COLO668 (cell line): ENCODE data around the gene YTHDF2.

ENCODE experiments used
- DNase-seq: peaks from one replicate; lab custom pipeline; 2025; ENCODE audit not compliant: unreplicated experiment; lab: John Stamatoyannopoulos, UW

YTHDF2 gene

GRCh38 chr1:28796352-28797211 is 59.8 kb downstream of the YTHDF2 start:
- DNase-seq: peak; percentile 36

- no peak for DNase-seq
Observed at GRCh38 chr1:28800324-28800723, 63.6 kb downstream of the YTHDF2 start.

GRCh38 chr1:28801461-28801860 is 64.7 kb downstream of the YTHDF2 start:
- no peak for DNase-seq

- no peak for DNase-seq
Observed at GRCh38 chr1:28803051-28803450, 66.3 kb downstream of the YTHDF2 start.

GRCh38 chr1:28803662-28804061 is 66.9 kb downstream of the YTHDF2 start:
- DNase-seq: no peak

GRCh38 chr1:28804071-28804470 is 67.3 kb downstream of the YTHDF2 start:
- no peak for DNase-seq

- no peak for DNase-seq
Observed at GRCh38 chr1:28807046-28807445, 70.3 kb downstream of the YTHDF2 start.

- no peak for DNase-seq
Observed at GRCh38 chr1:28807986-28808385, 71.2 kb downstream of the YTHDF2 start.

- no peak for DNase-seq
Observed at GRCh38 chr1:28811369-28811765, 74.6 kb downstream of the YTHDF2 start.

GRCh38 chr1:28811766-28812668 is 75.3 kb downstream of the YTHDF2 start, which contains the start of gene OPRD1:
OPRD1 (plus strand) TSS chr1:28812170; CDS start chr1:28812384, 214 bp downstream.
- peak; percentile 89 for DNase-seq

GRCh38 chr1:28812669-28813468 is 76.1 kb downstream of the YTHDF2 start:
- peak; percentile 97 for DNase-seq

- DNase-seq: no peak
Observed at GRCh38 chr1:28813931-28814465, 77.3 kb downstream of the YTHDF2 start.

- peak; percentile 72 for DNase-seq
Observed at GRCh38 chr1:28815533-28816185, 78.9 kb downstream of the YTHDF2 start.

- no peak for DNase-seq
Observed at GRCh38 chr1:28817133-28817532, 80.4 kb downstream of the YTHDF2 start.

GRCh38 chr1:28819020-28819419 is 82.3 kb downstream of the YTHDF2 start:
- DNase-seq: no peak
